ENCODE results near the gene SLC38A9.

- TF ChIP-seq, protein P1, sequence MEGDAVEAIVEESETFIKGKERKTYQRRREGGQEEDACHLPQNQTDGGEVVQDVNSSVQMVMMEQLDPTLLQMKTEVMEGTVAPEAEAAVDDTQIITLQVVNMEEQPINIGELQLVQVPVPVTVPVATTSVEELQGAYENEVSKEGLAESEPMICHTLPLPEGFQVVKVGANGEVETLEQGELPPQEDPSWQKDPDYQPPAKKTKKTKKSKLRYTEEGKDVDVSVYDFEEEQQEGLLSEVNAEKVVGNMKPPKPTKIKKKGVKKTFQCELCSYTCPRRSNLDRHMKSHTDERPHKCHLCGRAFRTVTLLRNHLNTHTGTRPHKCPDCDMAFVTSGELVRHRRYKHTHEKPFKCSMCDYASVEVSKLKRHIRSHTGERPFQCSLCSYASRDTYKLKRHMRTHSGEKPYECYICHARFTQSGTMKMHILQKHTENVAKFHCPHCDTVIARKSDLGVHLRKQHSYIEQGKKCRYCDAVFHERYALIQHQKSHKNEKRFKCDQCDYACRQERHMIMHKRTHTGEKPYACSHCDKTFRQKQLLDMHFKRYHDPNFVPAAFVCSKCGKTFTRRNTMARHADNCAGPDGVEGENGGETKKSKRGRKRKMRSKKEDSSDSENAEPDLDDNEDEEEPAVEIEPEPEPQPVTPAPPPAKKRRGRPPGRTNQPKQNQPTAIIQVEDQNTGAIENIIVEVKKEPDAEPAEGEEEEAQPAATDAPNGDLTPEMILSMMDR (IDR thresholded peaks at IDR 0.05): no peak
- TF ChIP-seq POLR2A (IDR thresholded peaks at IDR 0.05): no peak
Measured at GRCh38 chr5:55634209-55634805, 77.8 kb downstream of the SLC38A9 start.

Measured in transverse colon (tissue), 3 donors.